NOMO-1 (cell line): ENCODE results near the gene SDK2.

Experiments used
- DNase-seq, 2 experiments: peaks; one replicate each; lab custom pipeline; 2025; ENCODE audit not compliant: unreplicated experiment in 2 of 2; lab: John Stamatoyannopoulos, UW

SDK2 gene

DNA sequence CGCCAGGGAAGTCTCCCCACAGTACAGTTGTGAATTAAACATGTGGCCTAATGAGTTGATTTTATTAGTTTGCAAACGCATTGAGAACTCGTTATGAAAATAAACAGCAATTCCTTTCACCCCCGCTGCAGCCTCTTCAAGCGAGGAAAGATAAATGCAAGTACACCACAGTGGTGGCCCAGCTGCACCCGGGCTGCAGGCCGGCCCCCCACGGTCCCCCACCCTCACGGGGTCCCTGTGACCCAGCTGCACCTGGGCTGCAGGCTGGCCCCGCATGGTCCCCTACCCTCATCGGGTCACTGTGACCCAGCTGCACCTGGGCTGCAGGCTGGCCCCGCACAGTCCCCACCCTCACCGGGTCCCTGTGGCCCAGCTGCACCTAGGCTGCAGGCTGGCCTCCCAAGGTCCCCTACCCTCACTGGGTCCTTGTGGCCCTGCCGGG is 32.2 kb downstream of the SDK2 start:
- no peak for DNase-seq

DNA sequence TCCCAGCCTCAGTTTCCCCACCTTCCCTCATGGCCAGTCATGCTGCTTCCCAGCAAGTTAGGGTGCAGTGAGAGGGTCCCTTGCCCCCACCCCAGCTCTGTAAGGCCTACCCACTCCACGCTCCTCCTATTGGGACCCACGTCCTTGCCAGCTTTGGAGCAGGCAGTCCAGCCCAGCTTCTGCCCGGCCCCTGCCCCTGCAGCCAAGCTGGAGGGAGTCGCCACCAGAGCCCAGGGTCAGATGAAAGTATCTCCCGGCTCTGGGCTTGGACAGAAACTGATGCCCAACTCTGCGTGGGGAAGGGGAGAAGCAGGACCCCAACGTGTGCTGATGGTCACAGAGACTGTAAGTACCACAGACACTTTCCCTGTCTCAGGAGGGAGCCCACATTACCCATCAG is 32.6 kb downstream of the SDK2 start:
- DNase-seq, result no peak

DNA sequence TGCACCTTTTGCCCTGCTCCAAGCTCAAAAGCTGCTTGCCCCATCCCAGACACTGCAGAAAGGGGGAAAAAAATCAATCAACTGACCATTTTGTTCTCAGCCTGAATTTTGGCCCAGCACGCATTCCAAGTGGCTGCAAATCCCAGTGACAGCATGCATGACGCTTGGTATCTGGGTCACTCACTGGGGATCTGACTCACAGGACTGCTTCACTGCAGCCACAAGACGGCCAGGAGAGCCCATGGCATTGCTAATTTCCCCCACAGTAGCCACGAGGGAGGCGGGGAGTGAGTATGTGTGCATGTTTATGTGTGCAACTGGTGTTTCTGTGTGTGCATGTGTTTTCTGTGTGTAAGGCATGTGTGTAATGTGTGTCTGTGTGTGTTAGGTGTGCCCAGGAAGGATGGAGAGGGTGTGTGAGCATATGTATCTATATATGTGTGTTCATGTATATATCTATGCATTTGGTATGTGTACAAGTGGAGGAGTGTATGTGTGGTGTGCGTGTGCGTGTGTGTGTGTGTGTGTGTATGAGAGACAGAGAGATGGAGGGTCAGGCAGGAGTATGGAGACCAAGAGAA is 33.8 kb downstream of the SDK2 start:
- no peak for DNase-seq

DNA sequence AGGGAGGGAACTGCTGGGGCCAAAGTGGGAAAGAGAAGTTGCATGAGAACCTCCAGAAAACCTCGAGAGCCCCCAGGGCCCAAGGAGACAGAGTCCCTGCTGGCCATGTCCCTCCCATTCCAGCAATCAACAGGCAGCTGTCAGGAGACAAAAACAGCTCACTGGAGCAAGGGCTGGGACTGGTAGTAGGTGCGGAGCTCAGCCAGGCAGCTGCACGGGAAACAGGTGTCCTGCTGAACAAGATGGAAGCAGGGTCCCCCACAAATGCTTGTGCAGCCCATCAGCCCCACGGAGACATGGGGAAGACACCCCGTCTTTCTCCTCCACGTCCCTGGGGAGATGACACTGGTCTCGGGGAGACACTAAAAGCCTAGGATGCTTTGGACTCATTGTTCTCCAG is 34.5 kb downstream of the SDK2 start:
- DNase-seq, result no peak

DNA sequence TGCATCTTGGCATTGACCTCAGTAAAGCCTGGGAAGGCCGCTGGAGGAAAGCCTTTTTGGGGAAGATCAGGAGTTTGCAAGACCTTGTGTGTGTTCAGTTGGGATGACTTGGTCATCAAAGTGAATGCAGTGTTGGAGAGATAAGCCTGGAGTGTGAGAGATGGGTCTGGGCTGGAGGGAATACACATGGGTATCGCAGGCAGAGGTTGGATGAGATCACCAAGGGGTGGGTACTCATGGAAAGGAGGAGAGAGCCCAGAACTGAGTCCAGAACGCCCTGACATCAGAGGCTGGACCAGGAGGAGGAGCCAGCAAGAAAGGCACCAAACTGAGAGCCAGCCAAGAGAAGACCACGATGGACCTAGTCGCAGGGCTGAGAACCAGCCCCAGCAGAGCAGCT is 35.2 kb downstream of the SDK2 start:
- DNase-seq, result no peak

DNA sequence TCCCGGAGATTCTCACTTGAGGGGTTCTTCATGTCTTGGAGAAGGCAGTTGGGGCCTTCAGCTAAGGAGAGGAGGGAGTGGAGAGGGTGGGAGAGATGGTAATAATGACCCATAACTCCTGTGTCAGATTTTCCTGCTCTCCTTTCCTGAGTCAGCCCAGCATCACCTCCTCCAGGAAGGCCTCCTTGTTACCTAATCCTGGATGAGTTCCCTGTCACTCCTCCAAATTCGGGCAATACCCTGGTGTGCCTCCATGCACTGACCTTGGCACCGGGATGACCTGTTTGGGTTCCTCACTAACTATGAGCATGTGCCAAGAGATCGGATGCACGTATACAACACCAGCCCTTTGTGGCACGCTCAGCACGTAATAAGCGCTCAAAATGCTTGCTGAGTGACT is 38.8 kb downstream of the SDK2 start:
- no peak for DNase-seq

DNA sequence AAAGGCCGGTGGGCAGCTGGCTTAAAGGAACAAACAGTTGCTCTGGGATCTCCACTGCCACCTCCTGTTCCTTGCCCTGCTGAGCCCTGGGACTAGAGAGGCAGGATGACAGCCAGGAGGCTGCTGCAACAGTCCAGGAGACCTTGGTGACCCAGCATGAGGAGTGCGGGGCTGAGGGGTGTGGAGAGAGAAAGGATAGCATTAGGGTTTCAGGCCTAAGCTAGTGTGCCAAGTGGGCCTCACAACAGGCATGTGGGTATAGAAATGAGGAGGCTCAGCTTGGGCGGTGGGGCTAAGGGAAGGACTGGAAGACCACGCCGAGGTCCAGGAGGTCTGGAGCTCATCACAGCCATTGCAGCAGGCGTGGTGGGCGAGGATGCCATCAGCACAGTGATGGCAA is 39.8 kb downstream of the SDK2 start:
- DNase-seq, result no peak

DNA sequence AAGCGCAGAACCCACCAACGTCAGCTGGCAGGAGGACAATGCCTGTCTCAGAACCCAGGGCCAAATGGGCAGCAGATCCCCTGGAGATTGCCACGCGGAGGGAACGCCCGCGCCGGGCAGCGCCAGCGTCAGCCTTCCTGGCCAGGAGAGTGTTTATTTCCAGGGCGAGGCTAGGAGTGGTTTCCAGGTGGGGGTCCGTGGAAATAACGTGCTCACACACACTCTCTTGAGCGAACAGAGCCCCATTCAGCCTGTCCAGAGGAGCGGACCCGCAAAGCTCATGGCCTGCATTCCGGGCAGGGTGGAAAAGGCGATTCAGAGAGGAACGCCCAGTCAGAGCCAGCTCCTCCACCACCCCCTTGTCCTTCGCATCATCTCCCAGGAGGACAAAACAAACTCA is 40.3 kb downstream of the SDK2 start:
- no peak for DNase-seq

DNA sequence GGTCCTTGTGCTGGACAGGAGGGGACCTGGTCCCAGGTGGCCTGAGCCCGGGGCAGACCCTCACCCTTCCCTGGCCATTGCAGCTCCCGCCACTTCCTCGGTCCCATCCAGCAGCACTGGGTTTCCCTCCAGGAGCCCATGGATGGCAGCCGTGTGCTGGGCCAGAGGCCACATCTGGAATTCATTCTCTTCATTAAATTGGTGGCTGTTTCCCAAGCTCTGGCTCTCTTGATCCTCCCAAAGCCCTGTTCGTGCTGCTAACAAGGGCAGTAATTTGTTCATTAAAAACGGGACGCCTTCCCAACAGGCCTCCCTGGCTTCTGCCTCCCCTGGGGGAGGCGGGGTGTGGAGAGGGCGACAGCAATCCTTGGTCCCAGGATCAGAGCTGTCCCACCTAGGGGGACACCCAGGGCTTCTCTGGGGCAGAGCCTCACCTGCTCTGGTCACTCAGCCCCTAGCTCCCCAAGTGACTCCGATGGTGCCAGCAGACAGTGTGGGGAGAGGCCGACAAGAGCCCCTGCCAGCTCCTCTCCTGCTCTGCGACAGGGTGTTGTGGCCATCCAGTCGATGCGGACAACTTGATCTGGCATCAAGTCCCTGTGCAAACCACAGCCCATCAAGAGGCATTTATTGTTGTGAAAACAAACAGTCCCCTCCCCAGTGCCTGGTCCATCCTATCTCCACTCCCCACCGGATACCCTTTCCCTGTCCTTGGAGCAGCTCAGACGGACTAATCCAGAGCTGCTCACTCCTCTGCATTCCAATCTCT is 44.0 kb downstream of the SDK2 start:
- no peak for DNase-seq

DNA sequence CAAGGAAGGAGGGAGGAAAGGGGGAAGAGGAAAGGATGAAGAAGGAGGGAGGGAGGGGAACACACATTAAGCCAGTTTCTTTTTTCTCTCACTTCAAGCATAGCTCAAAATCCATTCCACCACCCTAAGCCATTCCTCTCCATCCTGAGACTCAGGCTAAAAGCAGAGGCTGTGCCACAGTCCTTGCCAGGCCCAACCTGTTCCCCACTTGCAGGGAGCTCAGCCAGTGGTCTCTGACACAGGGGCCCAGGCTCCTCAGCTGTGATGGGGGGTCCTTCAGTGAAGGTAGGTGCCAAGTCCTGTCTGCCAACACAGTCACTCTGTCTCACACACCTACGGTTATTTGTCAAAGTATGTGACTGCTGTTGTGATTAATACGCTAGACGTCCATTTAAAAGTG is 44.6 kb downstream of the SDK2 start:
- DNase-seq, result no peak

DNA sequence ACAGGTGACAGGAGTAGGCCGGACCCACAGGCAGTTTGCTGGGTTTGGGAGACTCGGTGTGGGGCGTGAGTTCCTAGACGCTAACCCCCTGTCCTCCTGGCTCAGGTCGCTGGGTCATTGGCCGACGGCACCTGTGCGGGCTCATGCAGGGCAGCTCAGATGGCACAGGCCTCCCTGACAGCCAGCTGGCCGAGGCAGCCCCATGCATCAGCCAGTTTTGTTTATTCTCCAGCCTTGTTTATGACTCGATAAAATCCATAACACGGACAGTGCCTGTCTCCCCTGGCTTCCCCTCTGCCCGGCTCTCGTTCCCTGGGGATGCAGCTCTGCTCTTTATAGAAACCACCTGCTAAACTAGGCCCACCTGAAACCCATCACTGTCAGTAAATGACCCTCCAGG is 46.0 kb downstream of the SDK2 start:
- DNase-seq, result no peak

DNA sequence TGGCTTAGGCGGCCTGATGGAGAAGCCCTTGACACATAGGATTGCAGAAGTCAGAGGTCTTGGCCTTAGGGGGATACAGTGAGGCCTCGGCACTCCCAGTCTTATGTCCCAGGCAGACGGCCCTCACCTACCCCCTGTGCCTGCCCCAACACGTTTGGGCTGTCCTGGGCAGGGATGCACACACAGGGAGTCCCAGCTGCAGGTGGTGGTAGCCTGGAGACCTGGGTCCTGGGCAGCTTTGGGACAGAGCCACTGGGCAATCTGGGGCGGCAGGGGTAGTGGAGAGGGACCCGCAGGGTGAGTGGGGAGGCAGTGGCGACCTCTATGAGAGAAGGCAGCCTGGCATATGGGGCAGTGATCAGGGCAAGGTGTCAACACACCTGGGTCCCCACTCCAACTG is 48.3 kb downstream of the SDK2 start:
- DNase-seq, result no peak

DNA sequence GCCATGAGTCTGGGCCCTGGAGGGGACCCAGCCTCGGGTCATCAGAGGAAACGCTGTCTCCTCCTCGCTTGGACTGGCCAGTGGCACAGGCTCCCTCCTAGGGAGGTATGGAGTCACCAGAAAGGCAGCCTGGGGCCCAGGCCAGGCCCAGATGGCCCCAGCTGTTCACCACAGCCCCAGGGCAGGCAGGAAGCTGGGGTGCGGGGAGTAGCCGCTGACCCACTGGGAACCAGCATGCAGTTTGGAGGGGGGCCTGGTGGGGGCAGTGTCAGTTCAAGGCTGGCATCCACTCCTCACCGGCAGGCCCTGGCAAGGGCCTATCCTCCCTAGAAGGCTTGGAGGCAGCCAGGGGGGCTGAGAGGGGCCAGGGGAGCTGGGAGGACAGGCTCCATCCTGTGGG is 48.8 kb downstream of the SDK2 start:
- DNase-seq, result no peak

DNA sequence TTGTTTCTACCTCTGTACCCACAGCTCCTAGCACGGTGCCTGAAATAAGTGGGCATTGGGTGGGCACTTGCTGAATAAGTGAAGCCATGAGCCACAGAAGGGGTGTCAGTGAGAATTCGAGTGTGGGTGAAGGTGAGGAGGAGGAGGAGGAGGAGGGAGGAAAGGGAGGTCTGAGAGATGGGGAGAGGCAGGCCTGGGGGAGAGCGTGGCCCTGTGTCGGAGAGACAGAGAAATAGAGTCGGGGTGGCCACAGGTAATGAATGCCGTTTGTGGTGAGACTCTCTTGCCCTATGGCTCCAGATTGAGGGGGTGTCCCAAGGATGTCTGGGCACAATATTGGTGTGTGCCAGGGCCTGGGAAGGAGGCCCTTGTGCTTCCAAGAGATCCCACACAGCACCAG is 49.2 kb downstream of the SDK2 start:
- no peak for DNase-seq

DNA sequence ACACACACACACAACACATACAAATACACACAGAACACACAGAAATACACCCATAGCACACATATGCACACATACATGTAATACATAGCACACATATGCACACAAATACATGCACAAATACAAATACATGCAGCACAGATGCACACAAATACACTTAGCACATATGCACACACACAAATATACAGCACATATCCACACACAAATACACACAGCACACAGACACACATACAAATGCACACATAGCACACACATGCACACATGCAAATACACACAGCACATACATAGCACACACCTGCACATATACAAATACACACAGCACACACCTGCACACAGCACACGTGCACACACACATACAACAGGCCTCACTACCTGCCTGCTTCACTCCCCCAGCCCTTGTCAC is 49.6 kb downstream of the SDK2 start:
- DNase-seq, result no peak

DNA sequence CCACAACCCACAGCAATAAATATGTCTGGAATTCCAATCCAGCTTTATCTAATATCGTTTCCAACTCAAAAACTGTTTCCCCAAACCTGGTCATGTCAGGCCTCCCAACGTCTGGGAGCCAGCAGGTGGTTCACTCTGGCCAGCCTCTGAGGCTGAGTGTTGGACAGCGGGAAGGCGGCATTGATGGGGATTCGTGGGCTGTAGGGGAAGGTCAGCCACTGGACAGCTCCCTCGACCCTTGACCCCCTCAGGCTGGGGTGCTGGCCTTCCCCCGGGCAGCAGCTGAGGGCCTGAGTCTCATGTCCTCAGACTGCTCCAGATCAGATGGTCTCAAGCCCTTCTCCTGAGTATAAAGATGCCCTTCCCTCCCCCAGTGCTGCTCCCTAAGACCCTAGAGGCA is 50.2 kb downstream of the SDK2 start:
- DNase-seq, result no peak

DNA sequence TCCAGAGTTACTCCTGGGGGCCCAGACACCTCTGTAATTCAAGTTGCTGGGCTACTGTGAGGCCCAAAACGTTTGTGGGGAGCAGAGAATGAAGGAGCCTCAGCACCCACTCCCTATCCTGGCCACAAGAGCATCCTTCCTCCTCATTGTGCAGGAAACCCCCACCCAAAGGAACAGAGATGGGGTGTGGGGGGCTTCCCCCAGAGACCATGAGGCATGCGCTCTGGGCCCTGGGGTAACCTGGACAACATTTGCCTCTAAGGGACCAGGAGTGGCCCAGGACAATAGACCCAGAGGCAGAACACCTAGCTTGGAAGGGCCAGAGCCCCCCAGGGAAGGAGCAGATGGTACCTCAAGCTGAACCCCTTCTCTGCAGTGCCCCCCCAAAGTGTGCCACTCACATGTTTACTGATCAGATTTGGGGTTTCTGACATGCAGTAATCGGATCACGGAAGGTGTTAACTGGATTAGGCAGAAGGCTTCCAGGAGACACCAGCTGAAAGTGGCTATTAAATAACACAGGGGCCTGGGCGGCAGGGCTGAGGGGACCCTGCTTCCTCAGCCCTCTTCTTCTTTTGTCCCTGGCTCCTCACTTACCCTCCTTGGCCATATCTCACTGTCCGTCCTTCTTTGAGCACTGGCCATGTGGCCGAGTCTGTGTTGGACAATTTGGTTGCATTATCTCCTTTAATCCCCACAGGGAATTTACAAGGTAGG is 50.8 kb downstream of the SDK2 start:
- DNase-seq, result no peak

DNA sequence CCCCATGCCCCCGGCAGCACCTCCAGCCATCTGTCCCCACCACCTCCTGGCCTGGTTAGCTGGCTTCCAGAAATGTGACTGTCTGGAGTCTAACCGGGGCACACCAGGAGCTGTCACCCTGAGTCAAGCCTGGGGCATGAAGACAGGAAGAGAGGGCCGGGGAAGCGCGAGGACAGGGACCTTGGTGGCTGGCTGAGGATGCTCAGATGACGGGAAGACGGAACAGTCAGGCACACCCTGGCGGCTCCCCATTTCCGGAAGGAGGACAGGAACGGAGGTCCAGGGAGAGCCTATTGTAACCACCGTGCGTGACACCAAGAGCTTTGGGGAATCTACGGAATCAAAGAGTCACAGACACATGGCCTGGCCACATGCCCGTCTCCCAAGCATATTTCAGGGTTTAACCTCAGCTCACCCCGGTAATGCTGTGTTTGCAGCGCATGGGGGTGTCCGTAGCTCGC is 51.7 kb downstream of the SDK2 start:
- DNase-seq, result no peak

DNA sequence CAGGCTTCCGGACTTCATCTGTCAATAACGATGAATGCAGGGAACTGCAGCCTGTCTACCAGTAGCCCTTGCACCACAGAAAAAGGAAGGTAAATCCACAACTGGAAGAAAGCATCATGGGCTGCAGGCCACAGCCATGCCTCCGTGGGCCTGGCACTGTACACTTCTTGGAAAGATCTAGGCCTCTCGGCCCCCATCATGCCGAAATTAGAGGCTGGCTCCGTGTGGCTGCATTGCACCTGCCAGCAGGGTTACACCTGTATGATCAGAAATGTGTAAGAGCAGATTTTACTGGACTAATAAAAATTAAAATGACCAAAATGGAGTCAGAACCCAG is 52.2 kb downstream of the SDK2 start:
- DNase-seq, result no peak

DNA sequence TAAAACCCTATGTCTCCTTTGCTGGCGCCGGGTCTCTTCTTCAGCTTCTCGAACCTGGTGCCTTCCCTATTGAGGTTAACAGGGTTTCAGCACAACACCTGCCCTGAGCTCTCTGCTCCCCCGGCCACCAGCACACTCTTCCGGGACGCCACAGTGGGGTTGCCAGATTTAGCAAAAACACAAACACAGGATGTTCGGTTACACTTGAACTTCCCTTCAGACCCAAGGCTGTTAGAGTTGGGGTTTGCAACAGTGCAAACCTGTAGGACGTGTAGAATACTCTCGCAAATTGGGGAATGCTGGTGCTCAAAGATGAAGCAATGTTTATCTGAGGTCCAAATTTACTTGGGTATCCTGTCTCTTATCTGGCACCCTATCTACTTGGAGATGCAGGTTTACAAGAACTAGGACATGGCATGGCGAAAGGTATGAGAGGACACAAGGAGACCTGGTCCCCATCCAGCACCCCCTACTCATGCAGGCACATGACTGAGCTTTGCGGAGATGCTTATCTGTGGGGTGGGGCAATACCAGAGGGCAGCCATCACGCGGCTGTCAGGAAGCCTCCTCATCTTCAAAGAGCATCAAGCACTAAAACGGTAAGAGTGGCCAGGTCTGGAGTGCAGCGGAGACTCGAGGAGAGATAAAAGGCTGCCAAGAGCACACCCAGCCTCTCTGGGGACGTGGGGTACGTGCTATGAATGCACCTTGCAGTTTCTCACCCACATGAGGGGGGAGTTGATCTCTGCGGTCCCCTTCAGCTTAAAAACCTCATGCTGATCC is 52.8 kb downstream of the SDK2 start:
- no peak for DNase-seq

DNA sequence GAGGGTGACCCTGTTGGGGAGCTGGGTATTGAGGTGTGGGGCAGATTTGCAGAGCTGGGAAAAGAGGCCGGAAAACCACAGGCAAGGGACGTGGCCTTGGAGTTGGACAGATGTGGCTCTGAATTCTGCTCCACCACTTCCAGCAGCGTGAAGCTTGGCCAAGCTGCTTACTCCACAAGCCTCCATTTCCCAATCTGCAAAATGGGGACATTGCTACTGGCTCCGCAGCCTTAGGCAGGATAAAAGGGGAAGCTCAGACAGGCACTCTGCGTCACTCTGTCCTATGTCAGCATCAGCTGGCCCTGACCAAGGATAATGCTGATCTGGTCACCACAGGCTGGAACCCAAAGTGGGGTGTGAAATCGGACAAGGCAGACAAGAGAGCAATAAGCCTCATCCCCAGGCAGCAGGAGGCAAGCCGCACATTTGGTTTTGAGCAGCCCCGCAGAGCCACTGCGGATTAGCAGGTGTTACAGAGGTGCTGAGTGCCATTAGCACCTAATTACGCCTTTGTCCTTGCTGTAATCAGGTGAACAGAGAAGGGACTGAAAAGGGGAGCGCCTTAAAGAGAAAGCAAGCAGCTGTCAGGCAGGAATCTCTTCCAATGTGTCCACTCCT is 54.8 kb downstream of the SDK2 start:
- no peak for DNase-seq
